Putamen (tissue), 1 donor: ENCODE data around the gene ERCC3.
"Not testable (repeated sequence)": the region's sequence is repeated elsewhere in the genome, so short reads cannot be mapped to it uniquely, and the experiment has no call there.

Experiments
- DNase-seq: peaks from one replicate; pipeline ENCODE4 v3.0.0-alpha.2; 2016; ENCODE audit warnings: low spot score

Gene ERCC3

DNA sequence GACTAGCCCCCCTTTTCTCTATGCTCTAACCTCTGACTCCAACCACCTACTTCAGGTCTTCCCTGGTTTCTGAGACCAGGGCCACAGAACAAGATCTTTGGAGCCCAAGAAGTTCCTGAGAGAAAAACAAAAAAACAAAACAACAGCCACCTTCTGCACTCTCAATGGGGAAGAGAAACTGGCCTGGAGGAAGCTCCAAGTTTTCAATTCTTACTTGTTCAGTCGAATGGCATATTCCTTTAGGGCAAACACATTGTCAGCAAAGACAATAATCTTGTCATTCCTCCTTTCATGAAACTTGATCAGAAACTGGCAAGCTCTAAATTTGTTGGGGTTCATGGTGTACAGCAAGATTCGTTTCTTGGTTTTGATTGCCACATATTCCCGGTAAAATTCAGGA is 15.0 kb downstream of the ERCC3 start:
- DNase-seq: no peak

DNA sequence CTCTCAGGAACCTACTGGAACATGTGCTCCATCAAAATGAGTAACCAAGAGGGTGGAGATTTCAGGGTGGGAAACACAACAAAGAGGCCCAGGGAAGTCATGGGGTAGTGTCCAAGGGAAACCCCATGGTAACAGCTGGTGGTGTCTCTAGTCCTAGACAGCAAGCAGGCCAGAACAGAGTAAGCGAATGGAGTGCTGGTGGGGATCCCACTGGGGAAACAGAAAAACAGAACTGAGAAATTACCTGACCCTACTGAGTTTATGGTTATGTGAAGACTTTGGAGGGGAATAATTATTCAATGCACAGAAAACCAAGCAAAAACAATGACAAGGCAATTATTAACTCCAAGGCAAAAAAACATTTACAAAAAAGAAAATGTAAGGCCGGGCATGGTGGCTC is 16.9 kb downstream of the ERCC3 start:
- DNase-seq: no peak

DNA sequence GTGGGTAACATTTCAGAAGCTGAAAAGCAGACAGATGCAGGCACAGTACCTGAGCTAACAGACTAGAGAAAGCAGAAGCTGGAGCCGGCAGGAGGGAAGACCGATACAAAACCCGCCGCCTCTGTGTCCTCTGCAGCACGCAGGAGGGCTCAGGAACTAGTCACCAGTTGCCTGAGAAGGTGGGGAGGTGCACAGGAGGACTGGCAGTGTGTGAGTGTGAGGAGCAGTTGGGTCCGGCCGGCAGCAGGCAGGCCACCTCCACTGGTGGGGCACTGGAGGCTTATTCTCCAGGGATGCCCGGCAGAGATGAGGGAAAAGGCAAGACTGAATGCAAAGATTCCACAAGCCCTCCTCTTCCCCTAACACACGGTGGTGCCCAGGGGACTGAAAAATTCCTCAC is 18.2 kb downstream of the ERCC3 start:
- DNase-seq: no peak

DNA sequence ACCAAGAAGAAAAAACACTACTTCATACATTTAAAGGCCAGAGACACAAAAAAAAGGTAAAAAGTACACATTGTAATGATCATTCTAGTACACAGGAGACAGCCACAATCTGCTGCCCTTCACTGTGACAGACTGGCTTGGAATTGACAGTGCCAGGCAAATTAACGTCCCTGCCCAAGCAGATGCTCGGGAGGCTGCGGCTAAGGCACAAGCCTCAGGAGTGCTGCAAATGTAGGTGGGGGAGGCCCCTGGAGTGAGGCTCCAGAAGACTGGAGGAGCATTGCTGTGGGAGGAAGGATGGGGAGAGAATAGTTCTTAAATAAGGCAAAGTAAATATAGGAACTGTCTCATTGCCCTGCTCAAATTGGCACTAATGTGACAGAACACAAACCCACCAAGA is 18.6 kb downstream of the ERCC3 start:
- no peak for DNase-seq

DNA sequence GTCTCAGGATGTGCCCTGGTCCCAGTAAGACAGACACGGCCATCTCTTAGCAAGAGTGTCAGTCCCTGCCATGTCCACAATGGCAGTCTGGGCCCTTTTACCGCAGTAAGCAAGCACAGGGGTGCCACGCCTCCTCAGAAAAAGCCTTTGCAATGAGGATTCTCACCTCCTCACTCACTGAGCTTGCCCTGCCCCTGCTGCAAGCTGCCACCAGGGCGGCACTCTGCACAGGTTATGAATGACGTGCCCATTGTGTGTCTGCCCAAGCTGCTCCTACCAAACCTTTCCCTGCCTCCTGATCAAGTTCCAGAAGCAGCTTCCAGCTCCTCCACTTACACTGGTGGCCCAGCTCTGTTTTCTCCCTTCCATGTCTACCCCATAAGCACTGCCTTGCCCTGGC is 23.3 kb downstream of the ERCC3 start:
- no peak for DNase-seq

DNA sequence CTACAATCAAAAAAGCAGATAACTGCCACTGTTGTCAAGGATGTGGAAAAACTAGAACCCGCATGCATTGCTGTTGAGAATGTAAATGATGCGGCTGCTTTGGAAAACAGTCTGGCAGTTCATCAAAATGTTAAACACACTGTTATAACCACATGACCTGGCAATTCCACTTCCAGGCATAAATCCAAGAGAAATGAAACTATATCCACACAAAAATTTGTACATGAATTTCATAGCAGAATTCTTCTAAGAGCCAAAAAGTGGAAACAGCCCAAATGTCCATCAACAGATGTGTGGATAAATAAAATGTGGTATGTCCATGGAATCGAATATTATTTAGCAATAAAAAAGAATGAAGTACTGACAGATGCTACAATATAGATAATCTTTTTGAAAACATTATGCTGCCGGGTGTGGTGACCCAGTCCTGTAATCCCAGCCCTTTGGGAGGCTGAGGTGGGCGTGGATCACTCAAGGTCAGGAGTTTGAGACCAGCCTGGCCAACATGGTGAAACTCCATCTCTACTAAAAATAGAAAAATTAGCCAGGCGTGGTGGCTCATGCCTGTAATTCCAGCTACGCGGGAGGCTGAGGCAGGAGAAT is 32.0 kb downstream of the ERCC3 start:
- DNase-seq: no peak

DNA sequence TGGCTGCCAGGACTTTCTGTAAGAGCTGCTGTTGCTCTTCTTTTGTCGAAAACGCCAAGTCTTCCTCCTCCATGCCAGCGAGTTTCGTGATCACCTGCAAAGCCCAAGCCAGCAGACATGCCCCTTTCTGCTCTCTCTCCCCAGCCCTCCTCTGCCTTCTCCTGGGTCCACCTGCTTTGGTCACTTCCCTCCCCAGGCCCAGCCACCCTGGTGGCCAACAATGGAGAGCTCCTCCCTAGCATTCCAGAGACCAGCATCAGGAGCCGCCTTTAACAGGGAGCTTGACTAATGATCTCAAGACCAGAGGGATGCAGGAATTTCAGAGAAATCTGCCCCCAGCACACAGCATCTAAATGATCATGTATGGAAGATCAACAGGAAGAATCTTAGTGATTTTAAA is 34.6 kb downstream of the ERCC3 start:
- DNase-seq: no peak

DNA sequence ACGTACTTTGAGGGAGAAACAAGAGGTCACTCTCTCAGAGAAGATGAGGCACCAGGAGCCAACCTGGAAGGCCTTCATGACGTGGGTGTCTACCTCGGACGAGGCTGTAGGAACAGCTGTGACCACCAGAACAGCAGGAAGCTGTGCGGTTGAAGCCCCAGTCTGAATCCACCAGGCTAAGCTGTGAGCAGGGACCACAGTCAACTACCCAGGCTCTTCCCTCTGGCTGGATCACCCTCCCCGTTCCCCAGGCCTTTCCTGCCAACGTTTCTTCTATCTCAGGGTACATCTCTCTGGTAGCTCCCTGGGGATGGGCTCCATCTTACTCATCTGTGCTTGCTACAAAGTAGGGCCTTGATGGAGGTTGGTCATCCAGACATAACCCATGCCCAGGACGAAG is 37.1 kb downstream of the ERCC3 start:
- no peak for DNase-seq

DNA sequence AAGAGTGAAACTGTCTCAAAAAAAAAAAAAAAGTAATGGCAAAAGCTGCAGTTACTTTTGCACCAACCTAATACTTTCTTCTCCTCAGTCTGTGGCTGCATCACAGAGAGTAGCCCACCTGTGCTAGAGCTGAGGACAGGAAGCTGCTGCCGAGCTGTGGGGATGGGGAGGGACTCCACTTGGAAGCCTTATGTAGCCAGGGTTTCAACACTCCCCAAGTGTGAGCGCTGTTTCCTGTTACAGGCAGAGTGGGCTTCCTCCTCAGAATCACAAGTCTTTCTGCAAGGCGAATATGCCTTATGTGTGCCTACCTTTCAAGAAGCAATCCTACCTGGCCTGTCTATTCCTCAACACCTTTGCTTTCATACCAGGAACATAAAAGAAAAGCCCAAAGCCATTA is 37.6 kb downstream of the ERCC3 start:
- no peak for DNase-seq

DNA sequence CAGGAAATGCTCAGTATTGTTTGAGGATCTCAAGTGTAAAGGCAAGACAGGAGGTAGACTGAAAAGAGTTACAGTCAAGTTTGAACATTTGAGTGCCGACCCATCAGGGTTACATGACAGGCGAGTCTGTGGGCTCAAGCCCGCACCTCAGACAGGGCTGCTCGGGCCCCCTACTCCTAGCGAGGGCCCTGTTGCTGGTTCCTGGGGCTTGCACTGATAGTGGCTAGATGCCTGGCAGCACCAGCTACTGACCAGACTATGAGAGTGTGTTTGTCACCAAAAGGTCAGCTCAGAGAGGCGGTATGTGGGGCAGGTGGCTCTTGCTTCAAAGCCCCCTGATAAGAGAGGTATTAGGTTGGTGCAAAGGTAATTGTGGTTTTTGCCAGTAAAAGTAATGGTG is 38.2 kb downstream of the ERCC3 start:
- no peak for DNase-seq

DNA sequence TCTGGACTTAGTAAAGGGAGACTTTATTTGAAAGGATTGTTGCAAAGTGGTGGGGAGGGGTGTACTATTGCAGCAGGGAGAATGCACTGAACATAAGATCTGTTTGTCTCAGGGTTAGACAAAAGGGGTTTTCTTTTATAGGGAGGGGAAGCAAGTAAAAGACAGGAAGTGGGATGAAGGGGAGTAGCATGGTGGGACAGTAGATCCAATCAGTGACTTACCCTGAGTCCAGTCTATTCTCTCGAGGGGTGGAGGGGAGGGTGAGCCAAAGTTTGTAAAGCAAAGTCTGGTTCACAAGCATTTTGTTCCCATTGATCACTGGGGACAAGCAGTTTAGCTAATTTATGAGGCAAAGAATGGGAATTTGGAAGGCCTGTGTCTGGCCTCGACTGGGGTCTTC is 38.8 kb downstream of the ERCC3 start:
- DNase-seq: no peak

DNA sequence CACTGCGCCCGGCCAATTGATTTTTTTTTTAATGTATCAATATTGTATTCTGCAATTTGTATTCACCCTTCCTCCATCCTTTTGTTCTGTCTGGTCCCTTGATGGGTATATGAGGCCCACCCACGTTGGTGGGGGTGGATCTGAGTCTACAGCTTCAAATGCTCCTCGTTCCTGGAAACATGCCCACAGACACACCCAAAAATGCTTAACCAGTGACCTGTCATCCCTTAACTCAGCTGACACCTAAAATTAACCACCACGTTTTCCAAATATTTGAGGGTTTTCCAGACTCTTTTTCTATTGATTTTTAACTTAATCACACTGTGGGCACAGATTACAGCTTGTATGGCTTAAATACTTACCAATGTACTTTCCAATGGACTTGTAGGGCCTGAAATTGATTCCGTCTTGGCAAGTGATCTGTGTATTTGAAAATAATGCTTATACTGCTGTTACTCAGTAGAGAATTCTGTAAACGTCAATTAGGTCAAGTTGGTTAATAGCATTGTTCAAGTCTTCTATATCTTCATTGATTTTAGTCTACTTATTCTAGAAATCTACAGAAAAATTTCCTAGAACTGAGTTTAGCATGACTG is 39.5 kb downstream of the ERCC3 start:
- DNase-seq: no peak

DNA sequence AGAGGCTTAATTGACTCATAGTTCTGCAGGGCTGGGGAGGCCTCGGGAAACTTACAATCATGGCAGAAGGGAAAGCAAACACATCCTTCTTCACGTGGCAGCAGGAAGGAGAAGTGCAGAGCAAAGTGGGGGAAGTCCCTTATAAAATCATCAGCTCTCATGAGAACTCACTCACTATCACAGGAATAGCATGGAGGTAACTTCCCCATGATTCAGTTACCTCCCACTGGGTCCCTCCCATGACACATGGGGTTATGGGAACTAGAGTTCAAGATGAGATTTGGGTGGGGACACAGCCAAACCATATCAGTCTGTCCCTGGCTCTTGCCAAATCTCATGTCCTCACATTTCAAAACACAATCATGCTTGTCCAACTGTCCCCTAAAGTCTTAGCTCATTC is 52.8 kb downstream of the ERCC3 start:
- not testable (repeated sequence) for DNase-seq

DNA sequence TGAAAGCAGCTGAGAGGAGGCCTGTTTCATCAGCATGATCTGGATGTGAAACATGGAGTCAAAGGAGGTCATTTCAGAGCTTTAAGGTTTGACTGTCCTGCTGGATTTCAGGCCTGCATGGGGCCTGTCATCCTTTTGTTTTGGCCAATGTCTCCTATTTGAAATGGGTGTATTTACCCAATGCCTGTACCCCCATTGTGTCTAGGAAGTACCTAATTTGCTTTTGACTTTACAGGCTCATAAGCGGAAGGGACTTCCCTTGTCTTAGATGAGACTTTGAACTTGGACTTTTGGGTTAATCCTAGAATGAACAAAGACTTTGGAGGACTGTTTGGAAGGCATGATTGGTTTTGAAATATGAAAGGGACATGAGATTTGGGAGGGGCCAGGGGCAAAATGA is 54.5 kb downstream of the ERCC3 start:
- no peak for DNase-seq

DNA sequence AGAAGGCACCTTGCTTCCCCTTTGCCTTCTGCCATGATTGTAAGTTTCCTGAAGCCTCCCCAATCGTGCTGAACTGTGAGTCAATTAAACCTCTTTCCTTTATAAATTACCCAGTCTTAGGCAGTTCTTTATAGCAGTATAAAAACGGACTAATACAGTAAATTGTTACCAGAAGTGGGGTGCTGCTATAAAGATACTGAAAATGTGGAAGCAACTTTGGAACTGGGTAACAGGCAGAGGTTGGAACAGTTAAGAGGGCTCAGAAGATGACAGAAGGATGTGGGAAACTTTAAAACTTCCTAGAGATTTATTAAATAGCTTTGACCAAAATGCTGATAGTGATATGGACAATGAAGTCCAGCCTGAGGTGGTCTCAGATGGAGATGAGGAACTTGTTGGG is 56.2 kb downstream of the ERCC3 start:
- DNase-seq: not testable (repeated sequence)

DNA sequence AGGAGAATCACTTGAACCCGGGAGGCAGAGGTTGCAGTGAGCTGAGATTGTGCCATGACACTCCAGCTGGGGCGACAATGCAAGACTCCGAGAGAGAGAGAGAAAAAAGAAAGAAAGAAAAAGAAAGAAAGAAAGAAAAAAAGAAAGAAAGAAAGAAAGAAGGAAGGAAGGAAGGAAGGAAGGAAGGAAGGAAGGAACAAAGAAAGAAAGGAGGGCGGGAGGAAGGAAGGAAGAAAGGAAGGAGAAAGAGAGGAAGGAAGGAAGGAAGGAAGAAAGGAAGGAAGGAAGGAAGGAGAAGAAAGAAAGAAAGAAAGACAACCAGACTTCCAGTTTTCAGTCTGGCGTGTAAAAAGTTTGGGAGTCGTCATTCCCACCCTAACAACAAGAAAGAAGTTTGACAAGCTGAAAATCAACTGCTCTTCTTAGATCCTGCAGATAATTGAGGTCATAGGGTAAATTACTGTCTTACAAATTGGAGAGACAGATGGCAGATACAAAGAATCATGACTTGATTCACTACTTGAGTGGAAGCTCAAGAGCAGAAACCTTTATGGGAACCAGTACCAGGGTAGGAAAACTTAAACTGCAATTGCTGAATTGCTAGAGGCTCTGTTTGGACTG is 58.8 kb downstream of the ERCC3 start:
- no peak for DNase-seq

DNA sequence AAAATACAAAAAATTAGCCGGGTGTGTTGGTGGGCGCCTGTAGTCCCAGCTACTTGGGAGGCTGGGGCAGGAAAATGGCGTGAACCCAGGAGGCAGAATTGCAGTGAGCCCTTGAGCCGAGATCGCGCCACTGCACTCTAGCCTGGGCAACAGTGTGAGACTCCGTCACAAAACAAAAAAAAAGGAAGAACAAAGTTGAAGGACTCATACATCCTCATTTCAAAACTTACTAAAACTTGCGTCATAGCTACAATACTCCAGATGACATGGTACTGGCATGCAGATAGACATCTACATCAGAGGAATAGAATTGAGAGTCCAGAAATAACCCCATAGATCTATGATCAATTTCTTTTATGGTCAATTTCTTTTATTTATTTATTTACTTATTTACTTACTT is 60.2 kb downstream of the ERCC3 start:
- DNase-seq: no peak

DNA sequence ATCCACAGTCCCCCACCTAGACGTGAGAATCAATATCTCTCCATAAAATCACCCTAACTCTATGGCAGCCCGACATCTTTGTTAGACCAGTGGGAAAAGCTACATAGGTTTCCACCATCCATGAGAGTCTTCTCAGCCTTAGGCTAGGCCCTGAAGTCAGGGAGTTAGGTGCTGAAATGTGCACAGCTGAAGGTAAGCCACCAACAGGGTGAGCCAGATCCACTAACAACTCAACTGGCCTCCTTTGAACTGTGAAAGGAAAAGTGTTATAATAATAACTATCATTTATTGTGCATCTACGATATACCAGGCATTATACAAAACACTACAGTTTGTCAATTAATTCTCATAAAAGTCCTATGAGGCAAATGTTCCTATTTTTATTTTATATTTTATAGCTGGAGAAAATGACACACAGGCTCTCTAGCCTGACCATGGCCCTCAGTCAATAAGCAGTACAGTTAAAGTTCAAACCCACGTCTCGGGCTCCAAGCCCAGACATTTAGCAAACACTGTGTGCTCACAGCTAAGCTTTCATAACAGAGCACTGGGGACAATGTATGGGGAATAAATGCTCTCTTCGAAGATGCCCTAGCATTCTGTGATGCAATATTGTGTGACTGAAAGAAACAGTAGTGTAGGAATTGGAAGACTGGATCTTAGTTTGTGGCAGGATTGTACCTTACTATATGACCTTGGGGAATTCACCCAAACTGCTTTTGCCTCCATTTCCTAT is 62.6 kb downstream of the ERCC3 start:
- DNase-seq: no peak

DNA sequence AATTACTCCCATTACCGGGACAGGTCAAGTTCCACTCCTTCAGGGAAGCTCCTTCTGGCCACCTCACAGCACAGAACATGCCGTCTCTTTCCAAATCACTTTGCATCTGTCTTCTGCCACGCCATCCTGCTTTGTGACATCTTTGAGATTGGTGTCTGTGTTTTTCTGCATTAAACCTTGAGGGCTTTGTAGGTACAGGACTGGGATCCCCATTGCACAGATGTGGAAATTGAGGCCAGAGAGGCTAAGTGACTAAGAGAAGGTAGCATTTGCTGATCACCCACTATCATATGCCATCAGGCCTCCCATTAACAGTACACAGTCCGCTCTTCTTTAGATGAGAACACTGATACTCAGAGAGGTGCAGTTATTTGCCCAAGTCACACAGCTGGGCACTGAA is 64.4 kb downstream of the ERCC3 start:
- DNase-seq: no peak

DNA sequence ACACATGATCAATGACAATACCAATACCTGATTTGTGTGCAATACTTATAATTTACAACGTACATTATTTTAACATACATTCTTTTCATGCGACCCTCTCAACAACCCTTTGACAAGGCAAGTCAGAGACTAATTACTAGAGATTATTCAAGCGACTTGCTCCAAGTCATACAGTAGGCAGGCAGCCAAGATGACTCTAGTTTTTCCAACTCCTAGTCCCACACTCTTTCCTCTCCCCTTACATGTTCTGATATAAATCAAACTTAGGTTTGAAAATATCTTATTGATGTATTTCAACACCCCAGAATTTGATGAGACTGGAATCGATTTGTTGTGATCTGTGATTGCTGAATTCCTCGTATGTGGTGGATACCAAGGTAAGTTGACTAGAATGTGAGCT is 65.8 kb downstream of the ERCC3 start:
- no peak for DNase-seq

DNA sequence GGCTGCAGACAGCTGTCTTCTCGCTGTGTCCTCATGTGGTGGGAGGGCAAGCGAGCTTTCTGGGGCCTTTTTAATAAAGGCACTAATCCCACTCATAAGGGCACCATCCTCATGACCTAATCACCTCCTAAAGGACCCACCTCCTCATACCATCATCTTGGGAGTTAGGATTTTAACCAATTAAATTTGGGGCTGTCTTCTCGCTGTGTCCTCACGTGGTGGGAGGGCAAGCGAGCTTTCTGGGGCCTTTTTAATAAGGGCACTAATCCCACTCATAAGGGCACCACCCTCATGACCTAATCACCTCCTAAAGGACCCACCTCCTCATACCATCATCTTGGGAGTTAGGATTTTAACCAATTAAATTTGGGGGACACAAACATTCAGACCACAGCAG is 66.7 kb downstream of the ERCC3 start:
- not testable (repeated sequence) for DNase-seq

DNA sequence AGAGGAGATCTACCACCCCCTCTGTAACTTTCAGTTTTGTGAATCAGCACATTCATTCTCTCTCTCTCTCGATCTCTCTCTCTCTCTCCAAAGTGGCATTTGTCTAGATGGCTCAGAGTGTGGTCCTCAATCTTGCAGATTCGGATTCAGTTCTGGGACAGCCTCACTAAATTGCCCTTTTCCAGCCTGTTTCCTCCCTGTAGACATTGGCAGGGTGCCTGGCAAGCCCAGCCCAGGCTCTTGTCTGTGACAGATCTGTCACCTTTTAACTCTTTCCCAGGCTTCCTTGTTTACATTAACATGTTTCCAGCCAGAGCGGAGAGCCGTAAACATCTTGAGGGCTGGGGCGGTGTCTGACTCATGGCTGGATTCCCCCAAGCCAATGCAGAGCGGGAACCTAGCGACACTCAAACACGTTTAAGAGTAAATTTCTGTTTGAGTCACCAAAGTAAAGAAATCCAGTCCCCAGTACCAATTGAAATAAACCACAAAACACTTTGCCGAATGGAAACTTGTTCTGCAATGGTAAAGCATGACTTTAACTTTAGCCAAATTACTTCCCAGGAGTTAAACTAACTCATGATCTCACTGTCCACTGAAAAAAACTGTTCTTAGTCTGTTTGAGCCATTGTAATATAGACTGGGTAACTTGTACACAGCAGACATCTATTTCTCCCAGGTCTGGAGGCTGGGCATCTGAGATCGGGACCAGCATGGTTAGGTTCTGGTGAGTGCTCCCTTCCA is 67.3 kb downstream of the ERCC3 start:
- no peak for DNase-seq

DNA sequence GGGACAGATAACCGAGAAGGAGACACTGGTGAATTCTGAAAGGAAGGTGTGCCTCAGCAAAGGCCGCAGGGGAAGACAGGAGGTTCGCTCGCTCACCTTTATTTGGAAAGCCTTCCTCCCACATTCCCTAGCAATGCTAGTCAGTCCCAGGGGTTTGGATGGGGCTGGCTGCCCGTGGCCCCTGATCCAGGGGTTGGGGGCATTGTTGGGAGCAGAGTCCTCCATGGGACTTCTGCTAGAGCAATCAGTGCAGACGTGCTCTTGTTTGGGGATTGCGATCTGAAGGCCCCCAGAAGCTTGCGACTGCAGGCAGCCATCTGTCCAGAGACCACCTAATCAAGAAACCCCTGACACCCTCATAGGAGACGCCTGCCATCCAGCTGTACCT is 67.8 kb downstream of the ERCC3 start:
- no peak for DNase-seq
